Vagina (tissue), 2 donors: ENCODE data around the gene GNAL.

Experiments used
- POLR2AphosphoS5 ChIP-seq, 2 donors: sonication (generic); formaldehyde crosslinking; IDR thresholded peaks; one replicate each; pipeline ENCODE4 v1.9.0; 2017; ENCODE audit warnings: antibody characterized with exemption in 2 of 2, mild to moderate bottlenecking in 2 of 2, low read depth in 1 of 2; ENCODE audit not compliant: insufficient read depth in 1 of 2
- TF ChIP-seq, protein P1 (sequence below), 3 experiments: fragments of 450-650 bp in 2 of 3; fragments of 200-600 bp in 1 of 3; sonication (generic) in 1 of 3; IDR thresholded peaks; one replicate each; pipeline ENCODE4 v1.5.1; 2017 to 2019; ENCODE audit warnings: antibody characterized with exemption in 3 of 3, mild to moderate bottlenecking in 2 of 3, moderate library complexity in 2 of 3

DNA sequence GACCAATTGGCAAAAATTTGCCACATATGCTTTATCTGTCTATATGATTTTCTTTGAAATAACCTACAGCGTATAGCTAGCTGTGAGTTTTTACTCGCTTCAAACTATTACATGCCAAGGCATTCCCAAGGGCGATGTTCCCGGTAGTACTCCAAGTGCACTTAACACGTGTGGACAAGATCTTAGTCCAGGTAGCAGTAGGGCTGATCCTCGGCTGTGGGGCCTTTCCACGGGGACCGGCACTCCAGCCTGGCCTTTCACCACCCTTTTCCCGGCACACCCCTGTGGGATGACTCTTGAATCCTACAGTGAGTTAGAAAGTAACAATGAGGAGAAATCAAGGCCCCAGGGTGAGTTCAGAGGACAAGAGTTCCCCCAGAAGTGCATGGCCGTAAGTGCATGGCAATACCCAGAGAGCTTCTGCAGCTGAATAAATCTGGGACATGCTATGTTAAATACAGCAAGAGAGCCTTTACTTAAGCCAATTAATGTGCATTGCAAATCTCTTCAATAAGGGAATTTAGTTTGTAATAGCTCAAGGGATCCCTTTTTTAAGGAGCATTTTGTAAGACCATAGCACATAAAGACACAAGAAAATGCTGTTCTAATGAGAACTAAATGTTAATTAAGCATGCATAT, 188.6 kb downstream of the GNAL start:
- TF ChIP-seq POLR2AphosphoS5 (IDR thresholded peaks at IDR 0.05; ENCODE audit: insufficient read depth in 1 of 2, low read depth in 1 of 2), result no peak
- TF ChIP-seq, protein P1, sequence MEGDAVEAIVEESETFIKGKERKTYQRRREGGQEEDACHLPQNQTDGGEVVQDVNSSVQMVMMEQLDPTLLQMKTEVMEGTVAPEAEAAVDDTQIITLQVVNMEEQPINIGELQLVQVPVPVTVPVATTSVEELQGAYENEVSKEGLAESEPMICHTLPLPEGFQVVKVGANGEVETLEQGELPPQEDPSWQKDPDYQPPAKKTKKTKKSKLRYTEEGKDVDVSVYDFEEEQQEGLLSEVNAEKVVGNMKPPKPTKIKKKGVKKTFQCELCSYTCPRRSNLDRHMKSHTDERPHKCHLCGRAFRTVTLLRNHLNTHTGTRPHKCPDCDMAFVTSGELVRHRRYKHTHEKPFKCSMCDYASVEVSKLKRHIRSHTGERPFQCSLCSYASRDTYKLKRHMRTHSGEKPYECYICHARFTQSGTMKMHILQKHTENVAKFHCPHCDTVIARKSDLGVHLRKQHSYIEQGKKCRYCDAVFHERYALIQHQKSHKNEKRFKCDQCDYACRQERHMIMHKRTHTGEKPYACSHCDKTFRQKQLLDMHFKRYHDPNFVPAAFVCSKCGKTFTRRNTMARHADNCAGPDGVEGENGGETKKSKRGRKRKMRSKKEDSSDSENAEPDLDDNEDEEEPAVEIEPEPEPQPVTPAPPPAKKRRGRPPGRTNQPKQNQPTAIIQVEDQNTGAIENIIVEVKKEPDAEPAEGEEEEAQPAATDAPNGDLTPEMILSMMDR (IDR thresholded peaks at IDR 0.05), result no peak
